Body of pancreas (tissue), 4 donors: ENCODE measurements around the gene IPO5.

ENCODE experiments used
- CTCF ChIP-seq, 7 experiments: fragments of 450-650 bp in 4 of 7; fragments of 200-600 bp in 3 of 7; sonication (generic) in 3 of 7; IDR thresholded peaks; one replicate each; pipeline ENCODE4 v1.5.1; 2016 to 2019; ENCODE audit warnings: antibody characterized with exemption in 7 of 7
- POLR2A ChIP-seq, 3 donors: fragments of 450-650 bp; IDR thresholded peaks; one replicate each; pipeline ENCODE4 v1.6.1; 2016; ENCODE audit warnings: antibody characterized with exemption in 3 of 3, mild to moderate bottlenecking in 2 of 3

- TF ChIP-seq CTCF (IDR thresholded peaks at IDR 0.05) = no peak
- no peak for TF ChIP-seq POLR2A (IDR thresholded peaks at IDR 0.05)
These were observed 26.1 kb downstream of the IPO5 start for GRCh38 chr13:97979556-97979955.
